ENCODE data around the gene SLC39A7. TPM values are rescaled to one million over a fixed set of nuclear protein-coding genes. Genes with fewer than 3 reads are reported as not detected.

Gene SLC39A7
- polyA plus RNA-seq, 1 experiment: 151 TPM

- no peak for DNase-seq (ENCODE audit: low read depth)
- peaks cover 10% of the 10 kb centered on the region for H3K36me3 ChIP-seq (ENCODE audit: control insufficient read depth, insufficient read depth, low read length)
- peaks cover 20% of the 10 kb centered on the region for H3K27me3 ChIP-seq (ENCODE audit: control insufficient read depth, insufficient read depth, low read length)
- H3K4me3 ChIP-seq (ENCODE audit: low read depth, low read length): no peak overlapping the region
- ChIA-PET POLR2A (no interaction called here), CTCF (interaction anchor here (1.1 to 1.2 kb wide), 2 partner anchors 71 to 74 kb away, joined by 3 to 4 read pairs; no protein-coding TSS in a partner anchor)
- TF ChIP-seq CTCF (IDR thresholded peaks at IDR 0.05; ENCODE audit: insufficient read depth, low read depth, low read length): no peak
These were observed 10.1 kb upstream of the SLC39A7 start for GRCh38 chr6:33190504-33191107.

GRCh38 chr6:33191383-33192104 is 9.1 kb upstream of the SLC39A7 start:
- ChIA-PET POLR2A (no interaction called here), CTCF (interaction anchor here (0.6 kb wide), 1 partner anchor 30 kb away, joined by 3 read pairs; no protein-coding TSS in a partner anchor)
- peaks cover 13% of the 10 kb centered on the region for H3K36me3 ChIP-seq (ENCODE audit: control insufficient read depth, insufficient read depth, low read length)
- peaks cover 17% of the 10 kb centered on the region for H3K27me3 ChIP-seq (ENCODE audit: control insufficient read depth, insufficient read depth, low read length)
- no peak for TF ChIP-seq CTCF (IDR thresholded peaks at IDR 0.05; ENCODE audit: insufficient read depth, low read depth, low read length)
- H3K4me3 ChIP-seq (ENCODE audit: low read depth, low read length): no peak overlapping the region
- DNase-seq (ENCODE audit: low read depth): no peak

- Histone ChIP-seq H3K36me3 (ENCODE audit: control insufficient read depth, insufficient read depth, low read length) (peaks cover 15% of the 10 kb centered on the region), H3K4me3 (ENCODE audit: low read depth, low read length) (peak within 1 kb of the TSS; percentile 26), H3K27me3 (ENCODE audit: control insufficient read depth, insufficient read depth, low read length) (peaks cover 17% of the 10 kb centered on the region)
- TF ChIP-seq CTCF (IDR thresholded peaks at IDR 0.05; ENCODE audit: insufficient read depth, low read depth, low read length): no peak
- CTCF ChIA-PET: interaction anchor here (0.6 kb wide), 1 partner anchor 31 kb away, joined by 3 read pairs; no protein-coding TSS in a partner anchor
- POLR2A ChIA-PET: no interaction called here
- no peak for DNase-seq (ENCODE audit: low read depth)
These were observed 8.5 kb upstream of the SLC39A7 start, which contains the start of gene COL11A2 for GRCh38 chr6:33192105-33192646. TSS of gene COL11A2 (minus strand) at chr6:33192467. CDS start at chr6:33192240, 227 bp downstream.

- CTCF ChIA-PET: interaction anchor here (1.0 to 1.3 kb wide), 2 partner anchors 32 to 38 kb away, joined by 3 to 4 read pairs; no protein-coding TSS in a partner anchor
- POLR2A ChIA-PET: no interaction called here
These were observed 7.7 kb upstream of the SLC39A7 start for GRCh38 chr6:33192671-33193602.

More at GRCh38 chr6:33192671-33193602, 7.7 kb upstream of the SLC39A7 start:
- peaks cover 15% of the 10 kb centered on the region for H3K36me3 ChIP-seq (ENCODE audit: control insufficient read depth, insufficient read depth, low read length)
- peaks cover 17% of the 10 kb centered on the region for H3K27me3 ChIP-seq (ENCODE audit: control insufficient read depth, insufficient read depth, low read length)
- no peak for DNase-seq (ENCODE audit: low read depth)
- peak overlapping the region; percentile 26 for H3K4me3 ChIP-seq (ENCODE audit: low read depth, low read length)
- no peak for TF ChIP-seq CTCF (IDR thresholded peaks at IDR 0.05; ENCODE audit: insufficient read depth, low read depth, low read length)
